ENCODE results near the gene ARID1B.
"Not testable (repeated sequence)": the region's sequence is repeated elsewhere in the genome, so short reads cannot be mapped to it uniquely, and the experiment has no call there.

The ARID1B gene

DNA sequence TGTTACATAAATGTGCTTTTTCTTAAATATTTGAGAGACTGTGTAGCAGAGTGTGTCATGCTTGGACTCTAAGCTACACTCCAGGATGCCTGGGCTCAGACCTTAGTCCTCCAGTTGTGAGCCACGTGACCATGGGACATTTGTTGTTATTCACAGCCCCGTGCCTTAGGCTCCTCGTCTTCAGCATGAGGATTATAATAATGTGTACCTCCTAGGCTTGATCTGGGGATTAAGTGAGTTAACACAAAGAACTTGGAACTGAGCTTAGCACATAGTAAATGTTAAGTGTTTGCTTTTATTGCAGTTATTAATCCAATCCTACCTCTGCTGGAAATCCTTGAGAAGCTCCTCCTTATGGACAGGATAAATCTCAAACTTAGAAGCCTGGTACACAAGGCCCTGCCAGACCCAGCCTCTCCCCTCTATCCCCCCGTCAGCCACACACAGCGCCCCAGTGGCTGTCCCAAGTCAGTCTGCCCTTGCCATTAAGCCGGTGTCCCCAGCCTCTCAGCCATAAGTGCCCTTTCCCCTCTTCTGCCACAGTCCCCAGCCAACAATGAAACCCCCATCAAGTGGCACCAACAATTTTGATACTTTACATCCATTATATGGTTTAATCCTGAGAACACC, 368.6 kb downstream of the ARID1B start:
- no peak for DNase-seq

DNA sequence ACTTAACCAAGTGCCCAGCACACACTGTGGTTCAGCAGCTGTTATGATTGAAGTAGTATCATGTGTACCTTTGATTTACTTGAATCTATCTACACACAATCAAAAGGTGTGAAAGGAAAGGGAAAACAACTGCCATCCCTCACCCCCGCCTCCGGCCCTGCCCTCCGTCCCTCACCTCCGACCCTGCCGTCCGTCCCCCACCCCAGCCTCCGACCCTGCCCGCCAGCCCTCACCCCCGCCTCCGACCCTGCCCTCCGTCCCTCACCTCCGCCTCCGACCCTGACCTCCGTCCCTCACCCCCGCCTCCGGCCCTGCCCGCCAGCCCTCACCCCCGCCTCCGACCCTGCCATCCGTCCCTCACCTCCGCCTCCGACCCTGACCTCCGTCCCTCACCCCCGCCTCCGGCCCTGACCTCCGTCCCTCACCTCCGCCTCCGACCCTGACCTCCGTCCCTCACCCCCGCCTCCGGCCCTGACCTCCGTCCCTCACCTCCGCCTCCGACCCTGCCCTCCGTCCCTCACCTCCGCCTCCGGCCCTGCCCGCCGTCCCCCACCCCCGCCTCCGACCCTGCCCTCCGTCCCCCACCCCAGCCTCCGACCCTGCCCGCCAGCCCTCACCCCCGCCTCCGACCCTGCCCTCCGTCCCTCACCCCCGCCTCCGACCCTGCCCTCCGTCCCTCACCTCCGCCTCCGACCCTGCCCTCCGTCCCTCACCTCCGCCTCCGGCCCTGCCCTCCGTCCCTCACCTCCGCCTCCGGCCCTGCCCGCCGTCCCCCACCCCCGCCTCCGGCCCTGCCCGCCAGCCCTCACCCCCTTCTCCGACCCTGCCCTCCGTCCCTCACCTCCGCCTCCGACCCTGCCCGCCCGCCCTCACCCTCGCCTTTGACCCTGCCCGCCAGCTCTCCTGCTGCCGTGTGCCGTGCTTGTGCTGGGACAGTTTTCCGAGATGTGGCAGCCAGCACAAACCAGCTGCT, 370.2 kb downstream of the ARID1B start:
- DNase-seq = not testable (repeated sequence)

DNA sequence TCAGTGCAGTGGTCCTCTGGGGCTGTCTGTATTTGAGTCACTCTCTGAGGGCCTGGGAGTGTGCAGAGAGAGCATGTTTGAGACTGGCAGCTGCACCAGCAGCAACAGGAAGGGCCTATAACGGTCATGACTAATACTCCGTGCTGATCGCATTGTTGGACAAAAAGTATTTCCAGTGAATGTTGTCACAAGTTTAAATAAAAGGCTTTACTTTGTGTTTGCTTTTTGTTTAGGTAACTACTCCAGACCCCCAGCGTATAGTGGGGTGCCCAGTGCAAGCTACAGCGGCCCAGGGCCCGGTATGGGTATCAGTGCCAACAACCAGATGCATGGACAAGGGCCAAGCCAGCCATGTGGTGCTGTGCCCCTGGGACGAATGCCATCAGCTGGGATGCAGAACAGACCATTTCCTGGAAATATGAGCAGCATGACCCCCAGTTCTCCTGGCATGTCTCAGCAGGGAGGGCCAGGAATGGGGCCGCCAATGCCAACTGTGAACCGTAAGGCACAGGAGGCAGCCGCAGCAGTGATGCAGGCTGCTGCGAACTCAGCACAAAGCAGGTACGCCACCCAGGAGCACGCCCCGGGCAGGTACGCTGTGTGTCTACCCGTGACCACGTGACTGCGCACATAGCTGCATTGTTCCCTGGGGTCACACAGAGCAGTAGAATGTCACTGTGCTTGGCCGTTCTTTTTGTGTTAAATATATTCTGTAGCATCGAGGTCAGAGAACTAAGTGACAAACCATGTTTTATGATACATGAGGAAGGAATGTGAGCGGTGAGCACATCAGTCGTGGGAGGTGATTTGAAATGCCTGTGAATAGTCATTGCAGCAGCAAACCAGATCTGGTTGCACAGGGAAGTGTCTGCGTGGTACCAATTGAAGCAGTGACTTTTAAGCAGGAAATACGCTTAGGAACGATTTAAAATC, 371.5 kb downstream of the ARID1B start:
- DNase-seq = no peak

DNA sequence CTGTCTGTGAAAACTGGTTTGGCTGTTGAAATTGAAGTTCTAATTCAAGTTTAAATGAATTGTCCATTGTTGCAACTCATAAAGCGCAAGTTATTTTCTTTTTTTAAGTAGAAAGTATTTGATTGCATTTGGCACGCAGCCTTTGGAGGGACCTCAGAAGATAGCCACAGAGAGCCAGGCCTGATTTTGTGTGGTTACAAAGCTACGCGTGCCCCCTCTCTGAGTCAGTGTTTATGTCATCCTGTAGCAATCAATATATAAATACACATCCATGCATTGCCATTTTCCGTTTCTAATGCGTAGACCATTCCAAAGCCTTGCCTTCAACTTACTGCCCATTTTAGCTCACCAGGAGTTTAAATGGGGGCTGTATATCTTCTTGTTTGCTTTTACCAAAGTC, 372.9 kb downstream of the ARID1B start:
- DNase-seq = no peak

DNA sequence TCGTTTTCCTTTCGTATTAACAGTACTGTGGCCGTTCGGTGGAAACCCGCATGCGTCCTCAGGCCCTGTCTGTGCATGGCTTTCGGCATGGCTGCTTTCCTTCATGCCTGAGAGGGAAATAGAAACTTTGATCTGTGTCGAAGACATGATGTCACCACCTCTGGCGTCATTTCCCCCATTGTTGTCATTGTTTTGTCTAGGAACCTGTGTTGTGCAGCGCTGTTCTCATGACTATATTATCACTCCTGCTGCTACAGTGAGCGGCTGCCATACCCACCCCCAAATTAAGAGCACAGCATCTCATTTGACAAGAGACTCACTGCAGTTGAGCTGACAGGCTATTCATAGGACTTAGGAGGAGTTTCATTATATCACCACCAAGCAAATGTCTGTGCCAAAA, 373.9 kb downstream of the ARID1B start:
- no peak for DNase-seq

DNA sequence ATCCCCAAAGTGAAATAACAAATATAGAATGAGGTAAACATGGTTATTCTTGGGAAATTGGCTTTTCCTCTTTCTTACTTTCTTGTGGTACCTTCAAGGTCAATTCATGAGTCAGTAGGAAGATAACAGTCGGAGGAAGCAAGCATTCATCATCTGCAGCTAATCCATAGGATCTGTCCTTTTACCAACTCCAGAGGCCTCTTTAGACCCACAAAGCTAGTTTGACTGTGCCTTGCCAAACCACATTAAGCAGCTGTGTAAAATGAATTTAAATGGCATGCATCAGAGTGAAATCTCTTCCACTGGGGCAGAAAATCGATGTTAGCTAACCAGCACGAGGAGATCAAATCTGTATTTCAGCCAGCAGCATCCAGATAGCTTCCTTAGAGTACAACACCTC, 374.8 kb downstream of the ARID1B start:
- DNase-seq = no peak

DNA sequence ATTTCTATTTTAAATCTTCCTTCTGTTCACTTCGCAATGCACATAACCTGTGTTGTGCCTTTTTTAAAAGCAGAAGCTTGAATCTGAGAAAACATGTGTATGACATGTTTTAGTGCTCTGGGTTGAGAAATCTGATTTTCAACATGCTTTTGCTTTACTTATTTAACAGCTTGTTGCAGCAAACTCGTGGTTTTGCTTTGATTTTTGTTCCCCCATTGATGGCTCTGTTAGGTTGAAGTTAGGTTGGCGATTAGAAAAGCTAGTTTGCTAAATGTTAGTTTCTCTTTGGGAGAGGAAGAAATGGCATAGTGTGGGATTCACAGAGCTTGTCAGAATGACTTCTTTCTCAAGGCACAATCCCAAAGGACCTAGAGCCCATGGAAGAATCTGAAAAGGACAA, 375.4 kb downstream of the ARID1B start:
- DNase-seq = no peak

DNA sequence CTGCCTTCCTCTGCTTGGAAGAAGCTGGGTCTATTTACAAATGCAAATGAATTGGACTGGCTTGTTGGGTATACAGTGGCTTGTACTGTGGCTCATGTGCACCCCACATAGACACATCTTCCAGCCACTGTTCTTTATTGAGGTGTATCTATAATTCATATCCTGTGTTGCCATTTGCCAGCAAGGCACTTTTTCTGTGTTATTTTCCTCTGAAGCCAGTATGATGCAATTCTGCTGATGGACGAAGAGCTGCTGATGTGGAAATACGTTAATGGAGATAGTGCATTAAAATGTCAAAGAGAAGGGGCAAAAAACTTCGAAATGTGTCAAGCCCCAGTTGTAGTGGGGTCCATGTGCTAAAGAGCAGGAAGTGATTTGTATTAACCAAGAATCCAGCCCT, 378.6 kb downstream of the ARID1B start:
- DNase-seq = no peak

DNA sequence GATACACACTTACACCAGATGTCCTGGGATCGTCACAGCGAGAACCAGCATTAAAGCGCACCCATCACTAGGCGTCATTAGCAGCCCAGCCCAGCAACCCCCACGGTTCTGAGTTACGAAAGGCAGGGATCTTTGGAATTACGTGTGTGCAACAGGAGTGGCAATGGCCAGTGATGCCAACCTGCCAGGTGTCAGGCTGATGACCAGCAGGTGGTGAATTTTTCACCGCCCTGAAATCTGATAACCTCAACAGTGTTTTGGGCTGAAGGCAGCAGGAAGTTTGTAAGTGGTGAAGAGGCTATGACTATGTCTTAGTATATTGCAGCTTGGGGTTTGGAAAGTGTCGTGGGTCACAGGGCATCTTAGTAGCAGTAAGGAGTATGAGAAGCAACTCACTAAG, 380.1 kb downstream of the ARID1B start:
- no peak for DNase-seq

DNA sequence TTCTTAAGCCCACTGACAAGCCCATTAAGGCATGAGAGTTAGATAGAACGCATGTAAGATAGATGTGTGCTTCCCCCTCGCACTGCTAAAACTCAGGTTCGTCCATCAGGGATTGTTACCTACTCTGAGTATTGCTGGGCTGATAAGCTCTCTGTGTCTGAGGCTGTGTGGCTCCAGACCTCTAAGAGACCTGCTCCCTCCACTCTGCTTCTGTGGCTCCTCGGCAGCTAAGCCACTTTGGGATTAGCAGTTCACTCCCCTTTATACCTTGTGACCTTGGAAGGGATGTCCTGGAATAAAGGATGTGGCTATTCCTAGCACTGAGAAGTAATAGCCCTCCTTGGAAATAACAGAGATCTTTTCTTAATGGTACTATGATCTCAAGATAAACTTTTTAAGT, 381.3 kb downstream of the ARID1B start:
- no peak for DNase-seq

DNA sequence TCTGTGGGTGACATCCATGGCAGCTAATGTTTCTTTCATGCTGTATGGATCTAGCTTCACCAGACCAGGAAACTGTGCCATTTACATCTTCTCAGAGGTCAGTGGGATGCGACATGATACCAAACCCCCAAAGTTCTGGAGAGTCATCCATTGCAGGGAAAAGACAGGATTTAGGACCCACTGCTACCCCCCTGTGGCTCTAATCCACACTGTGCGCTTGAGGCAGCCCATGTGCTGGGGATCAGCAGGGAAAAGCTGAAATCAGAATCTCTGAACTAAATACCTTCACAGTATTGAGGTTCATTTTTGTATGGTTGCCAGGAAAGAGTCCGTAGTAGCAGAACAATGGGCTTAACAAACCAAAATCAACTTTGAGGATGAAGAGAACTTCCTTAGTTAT, 381.7 kb downstream of the ARID1B start:
- no peak for DNase-seq

DNA sequence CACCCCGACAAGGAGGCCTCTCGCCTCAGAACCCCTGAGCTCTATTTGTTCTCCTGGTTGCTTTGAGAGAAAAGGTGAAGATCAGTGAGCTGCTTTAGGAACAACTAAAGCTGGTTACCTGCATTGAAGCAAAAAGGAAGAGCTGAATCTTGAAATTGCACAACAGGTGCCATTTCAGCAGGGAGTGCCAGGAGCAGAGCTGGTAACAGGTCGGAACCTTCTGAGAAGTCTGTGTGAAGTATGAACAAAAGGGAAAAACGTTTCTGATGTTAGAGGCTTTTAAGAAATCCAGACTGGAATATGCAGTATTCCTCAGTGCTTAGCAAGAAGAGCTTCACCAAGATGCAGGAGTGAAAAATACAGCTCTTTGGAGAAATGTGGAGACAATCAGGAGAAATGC, 382.2 kb downstream of the ARID1B start:
- DNase-seq = no peak

DNA sequence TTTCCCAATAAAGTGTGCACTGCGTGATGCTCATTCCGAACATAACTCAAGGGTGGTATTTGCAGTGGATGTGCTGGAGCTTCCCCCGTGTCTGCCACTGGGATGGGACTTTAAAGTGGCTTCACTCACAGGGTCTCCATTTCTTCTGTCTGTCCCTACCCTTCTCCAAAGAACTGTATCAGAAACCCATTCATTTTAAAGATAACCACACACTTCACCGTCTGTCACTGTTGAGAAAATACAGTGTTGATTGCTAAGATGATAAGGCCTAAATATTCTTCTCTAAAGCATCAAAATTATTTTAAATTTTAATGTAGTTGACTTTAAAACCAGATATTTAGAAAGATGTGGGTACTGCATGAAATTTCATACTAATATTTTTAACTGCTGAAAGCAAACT, 384.7 kb downstream of the ARID1B start:
- DNase-seq = no peak

DNA sequence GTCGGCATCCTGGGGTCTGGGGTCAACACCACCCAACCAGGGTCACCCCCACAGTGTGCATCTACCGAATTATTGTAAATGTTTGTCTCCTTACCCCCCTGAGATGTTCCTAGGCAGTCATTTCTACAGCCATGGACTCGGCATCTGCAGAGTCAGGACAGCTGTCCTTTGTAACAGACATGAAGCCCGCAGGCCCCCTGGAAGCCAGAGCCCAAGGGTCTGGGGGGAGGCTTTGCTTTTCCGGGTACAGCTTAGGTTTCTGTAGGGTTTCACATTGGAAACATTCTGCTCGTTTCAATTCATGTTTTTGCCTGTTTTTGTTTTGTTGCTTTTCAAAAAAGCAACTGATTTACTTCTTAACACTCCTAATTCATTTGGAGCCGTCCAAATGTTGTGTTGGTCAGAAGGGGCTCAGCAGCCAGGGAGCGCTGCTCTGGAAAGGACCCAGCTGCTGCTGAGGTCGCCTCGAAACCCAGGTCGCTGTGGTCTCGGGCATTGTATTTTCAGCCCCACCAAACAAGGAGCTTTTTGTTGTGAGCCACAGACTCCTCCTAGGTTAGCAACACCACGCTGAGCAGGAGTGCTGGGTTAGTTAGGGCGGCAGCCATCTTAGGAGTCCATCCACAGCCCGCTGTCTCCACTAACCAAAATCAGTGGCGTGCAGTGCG, 385.7 kb downstream of the ARID1B start:
- DNase-seq = no peak

DNA sequence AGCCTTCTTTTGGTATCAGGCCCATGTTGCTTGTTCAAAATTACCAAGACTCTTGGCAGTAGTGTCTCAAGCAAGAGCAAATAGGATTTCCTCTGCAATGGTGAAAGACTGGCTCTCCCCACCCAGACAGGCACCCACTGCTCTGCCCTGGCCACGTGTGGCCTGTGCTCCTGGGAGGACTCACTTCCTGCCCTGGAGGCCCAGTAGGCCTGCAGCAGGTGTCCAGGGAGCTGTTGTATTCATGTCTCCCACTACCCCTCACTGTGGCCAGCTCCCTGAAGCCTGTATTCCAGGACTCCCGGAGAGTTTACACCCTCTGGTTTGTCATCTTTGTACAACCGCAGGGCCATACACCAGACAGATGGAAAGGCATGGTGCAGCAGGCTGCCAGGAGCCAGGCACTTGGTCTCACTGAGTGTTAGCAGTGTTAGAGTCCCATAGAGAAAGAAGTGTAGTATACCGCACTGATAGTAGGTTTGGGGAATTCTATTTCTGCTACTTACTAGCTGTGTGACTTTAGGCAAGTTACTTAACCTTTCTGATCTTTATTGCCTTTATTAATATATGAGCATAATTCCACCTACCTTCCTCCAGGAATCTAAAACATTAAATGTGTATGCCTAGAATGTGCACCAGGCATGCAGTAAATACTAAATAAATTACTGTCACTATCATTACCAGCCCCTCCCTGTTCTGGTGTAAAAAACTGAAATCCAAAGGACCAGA, 386.4 kb downstream of the ARID1B start:
- DNase-seq = no peak

DNA sequence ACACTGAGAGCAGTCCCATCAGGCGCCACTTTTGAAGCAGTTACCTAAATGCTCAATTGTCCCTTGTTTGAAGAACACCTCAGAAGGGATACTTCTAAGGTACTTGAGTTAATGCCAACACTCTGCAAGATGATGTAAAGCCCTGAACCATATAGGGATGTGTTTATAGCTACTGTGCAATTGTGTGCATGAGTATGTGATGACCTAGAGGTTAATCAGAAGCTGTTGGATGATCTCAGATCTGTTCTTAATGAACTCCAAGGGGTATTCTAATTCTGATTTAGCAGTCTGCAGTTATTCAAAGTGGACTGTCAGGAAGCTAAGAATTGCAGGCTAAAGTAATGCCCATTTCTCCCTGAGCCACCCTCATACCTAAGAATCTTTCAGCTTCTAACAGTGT, 387.8 kb downstream of the ARID1B start:
- DNase-seq = no peak

DNA sequence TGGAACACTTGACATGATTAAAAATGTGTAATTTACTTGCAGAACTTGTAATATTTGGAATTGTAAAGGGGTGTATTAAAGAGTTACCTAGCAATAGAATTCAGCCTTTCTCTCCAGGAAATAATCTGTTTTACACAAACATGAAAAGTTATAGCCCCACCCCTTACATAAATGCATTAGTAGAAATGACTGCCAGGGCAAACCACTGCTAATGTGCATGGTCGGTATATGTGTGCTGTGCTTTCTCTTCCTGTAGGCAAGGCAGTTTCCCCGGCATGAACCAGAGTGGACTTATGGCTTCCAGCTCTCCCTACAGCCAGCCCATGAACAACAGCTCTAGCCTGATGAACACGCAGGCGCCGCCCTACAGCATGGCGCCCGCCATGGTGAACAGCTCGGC, 389.6 kb downstream of the ARID1B start:
- no peak for DNase-seq

DNA sequence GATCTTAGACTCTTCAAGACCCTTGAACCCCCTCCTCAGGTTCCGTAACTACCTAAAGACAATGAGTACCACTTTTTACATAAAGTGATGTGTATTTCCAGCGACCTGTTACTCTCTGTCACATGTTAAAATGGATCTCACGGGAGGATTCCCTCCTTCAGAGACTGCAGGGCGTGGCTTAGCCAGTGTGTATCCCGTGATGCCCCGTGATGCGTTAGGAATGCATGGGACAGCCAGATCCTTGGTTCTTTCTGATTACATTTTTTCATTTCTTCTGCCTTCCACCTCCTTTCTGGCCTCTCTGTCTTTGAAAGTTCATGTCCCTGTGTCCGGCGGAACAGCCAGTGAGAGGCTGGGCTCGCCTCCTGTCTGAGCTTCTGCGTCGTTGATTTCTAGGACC, 390.7 kb downstream of the ARID1B start:
- no peak for DNase-seq

DNA sequence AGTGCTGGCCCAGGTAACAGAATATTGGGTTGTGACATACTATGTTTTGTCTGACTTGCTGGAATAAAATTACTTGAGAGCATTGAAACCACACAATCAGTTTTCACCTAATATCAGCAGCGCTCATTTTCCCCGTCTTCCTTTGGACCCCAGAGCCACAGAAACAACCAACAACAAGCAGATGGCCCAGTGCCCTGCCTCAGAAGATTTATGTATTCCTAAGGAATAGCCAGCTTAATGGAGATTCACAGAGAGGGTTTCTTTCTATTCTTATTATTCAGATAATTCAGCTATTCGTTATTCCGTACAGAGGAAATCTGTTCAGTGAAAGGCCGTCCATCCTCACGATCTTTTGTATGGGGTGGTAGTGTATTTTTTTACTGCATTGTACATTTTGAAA, 391.3 kb downstream of the ARID1B start:
- no peak for DNase-seq

DNA sequence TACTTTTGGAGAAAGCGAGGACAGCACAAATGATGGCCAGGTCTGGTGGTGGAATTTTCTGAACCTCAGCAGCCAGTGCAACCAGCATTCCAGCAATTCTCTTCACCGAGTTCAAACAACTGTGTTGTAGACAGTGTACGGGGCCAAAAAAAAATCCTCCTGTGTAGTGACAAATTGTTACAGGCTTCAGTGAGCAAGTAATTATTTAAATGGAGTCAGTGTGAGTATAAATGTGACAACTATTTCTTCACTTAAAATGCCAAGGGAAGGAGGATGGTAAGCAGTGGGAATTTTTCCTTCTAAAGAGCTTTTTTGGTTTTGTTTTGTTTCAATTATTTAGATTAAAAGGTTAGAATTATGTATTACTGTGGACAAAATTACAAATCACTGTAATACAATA, 392.0 kb downstream of the ARID1B start:
- DNase-seq = no peak

DNA sequence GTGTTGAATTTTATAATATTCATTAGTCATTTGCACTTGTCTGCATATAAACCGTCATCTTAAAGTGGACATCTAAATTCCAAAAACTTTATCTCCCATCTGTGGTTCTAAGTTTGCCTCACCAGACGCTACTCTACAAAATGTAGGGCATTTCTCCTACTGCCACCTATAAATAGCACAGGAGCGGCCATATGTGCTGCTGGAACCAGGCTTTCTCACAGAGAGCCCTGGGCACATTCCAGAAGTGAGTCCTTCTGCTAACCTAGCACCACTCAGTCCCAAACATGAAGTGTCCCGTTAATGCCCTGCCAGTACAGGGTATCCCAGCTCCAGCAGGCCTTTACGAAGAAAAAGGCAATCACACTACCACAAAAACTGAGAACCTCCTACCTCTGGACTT, 392.5 kb downstream of the ARID1B start:
- DNase-seq = no peak

DNA sequence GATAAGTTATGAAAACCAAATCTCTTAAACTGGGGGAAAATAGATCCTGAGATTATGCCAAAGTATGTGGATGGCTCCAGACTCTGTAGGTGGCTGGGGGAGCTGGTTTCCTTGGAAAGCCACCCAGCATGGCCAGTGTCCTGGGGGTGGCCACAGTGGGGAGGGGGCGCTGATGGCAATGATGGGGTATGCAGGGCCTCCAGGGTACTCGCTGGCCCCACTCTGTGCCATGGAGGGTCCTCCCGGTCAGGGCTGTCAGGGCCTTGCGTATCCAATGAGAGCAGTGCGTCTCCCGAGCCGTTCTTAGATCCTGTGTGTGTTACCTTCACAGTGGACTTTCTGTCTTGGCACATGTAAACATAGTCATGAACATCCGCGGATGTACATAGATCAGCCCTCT, 393.4 kb downstream of the ARID1B start:
- DNase-seq = no peak
